H1 (cell line): ENCODE measurements around the gene MVD. TPM values are rescaled to one million over a fixed set of nuclear protein-coding genes. Genes with fewer than 3 reads are reported as not detected.

Source experiments
- CTCF ChIA-PET: fragments of 300-600 bp; sonication (Branson Sonifier 250); formaldehyde crosslinking; loops from one replicate; lab custom pipeline; 2021; ENCODE audit not compliant: partially characterized antibody; lab: Charles Lee
- POLR2A ChIA-PET: fragments of 300-600 bp; sonication (Branson Sonifier 250); formaldehyde crosslinking; loops from one replicate; lab custom pipeline; 2021; ENCODE audit warnings: inconsistent platforms; ENCODE audit not compliant: partially characterized antibody; lab: Charles Lee
- DNase-seq, 2 experiments: peaks; one replicate each; pipeline versions ENCODE4 v3.0.0 to v3.0.0-alpha.2; 2010 to 2022; ENCODE audit warnings: low spot score in 2 of 2, low read depth in 1 of 2, mixed read lengths in 1 of 2
- FAIRE-seq: peaks from 2 replicates; lab custom pipeline; 2011; peaks lifted over from hg19 to GRCh38; lab: Jason Lieb, UNC
- H2AFZ ChIP-seq: 2 replicates; pipeline ENCODE4 v1.8.1; 2012; ENCODE audit warnings: low read length, inconsistent platforms
- H2AK5ac ChIP-seq: 2 replicates; pipeline ENCODE4 v1.6.1; 2013; ENCODE audit warnings: low read depth, low read length
- H2BK120ac ChIP-seq: replicated peaks from 2 replicates; pipeline ENCODE3; 2013; ENCODE audit warnings: low read depth, low read length, inconsistent platforms
- H2BK12ac ChIP-seq: 2 replicates; pipeline ENCODE4 v1.6.1; 2013; ENCODE audit warnings: low read depth, low read length
- H2BK15ac ChIP-seq: 2 replicates; pipeline ENCODE4 v1.6.1; 2013; ENCODE audit warnings: low read length
- H2BK20ac ChIP-seq: 2 replicates; pipeline ENCODE4 v1.6.1; 2013; ENCODE audit warnings: low read length
- H2BK5ac ChIP-seq: 2 replicates; pipeline ENCODE4 v1.6.1; 2013; ENCODE audit warnings: low read depth, low read length
- H3K14ac ChIP-seq: 2 replicates; pipeline ENCODE4 v1.6.1; 2013; ENCODE audit warnings: inconsistent platforms; ENCODE audit not compliant: insufficient read length
- H3K18ac ChIP-seq: 2 replicates; pipeline ENCODE4 v1.6.1; 2013; ENCODE audit warnings: low read length; ENCODE audit errors: extremely low read depth
- H3K23ac ChIP-seq: 2 replicates; pipeline ENCODE4 v1.6.1; 2013; ENCODE audit warnings: inconsistent platforms; ENCODE audit not compliant: insufficient read length
- H3K23me2 ChIP-seq: 2 replicates; pipeline ENCODE4 v1.6.1; 2013; ENCODE audit warnings: low read depth, low read length
- H3K27ac ChIP-seq: 2 replicates; pipeline ENCODE4 v1.6.1; 2011; ENCODE audit warnings: low read depth, low read length, inconsistent platforms
- H3K27me3 ChIP-seq, 4 experiments: replicated peaks in 1 of 4; 1 replicate in 1 of 4; 2 replicates in 3 of 4; pipeline versions ENCODE4 v1.6.1 to v1.8.1; 2011 to 2013; ENCODE audit warnings: low read length in 3 of 4, mild to moderate bottlenecking in 3 of 4, inconsistent platforms in 2 of 4, mixed read lengths in 2 of 4, moderate library complexity in 1 of 4; ENCODE audit not compliant: control insufficient read depth in 3 of 4, insufficient read depth in 3 of 4; ENCODE audit errors: extremely low read depth in 1 of 4
- H3K36me3 ChIP-seq, 4 experiments: 2 replicates each; pipeline versions ENCODE4 v1.6.1 to v1.8.1; 2011 to 2013; ENCODE audit warnings: mild to moderate bottlenecking in 4 of 4, low read length in 3 of 4, moderate library complexity in 2 of 4, control low read depth in 1 of 4, inconsistent platforms in 1 of 4; ENCODE audit not compliant: insufficient read depth in 4 of 4, control insufficient read depth in 2 of 4
- H3K4ac ChIP-seq: replicated peaks from 2 replicates; pipeline ENCODE3; 2013; ENCODE audit warnings: low read length, low read depth, mixed read lengths, inconsistent platforms; ENCODE audit not compliant: insufficient read length
- H3K4me1 ChIP-seq, 4 experiments: replicated peaks in 1 of 4; 1 replicate in 1 of 4; 2 replicates in 3 of 4; pipeline versions ENCODE4 v1.6.1 to v1.8.1; 2011 to 2013; ENCODE audit warnings: low read length in 3 of 4, inconsistent platforms in 2 of 4, mixed read lengths in 1 of 4; ENCODE audit not compliant: insufficient read depth in 4 of 4, control insufficient read depth in 3 of 4
- H3K4me2 ChIP-seq, 2 experiments: 2 replicates each; pipeline versions ENCODE4 v1.6.1 to v1.8.1; 2011 to 2013; ENCODE audit warnings: low read depth in 2 of 2, low read length in 2 of 2, control low read depth in 1 of 2, inconsistent platforms in 1 of 2, mild to moderate bottlenecking in 1 of 2; ENCODE audit not compliant: insufficient read depth in 1 of 2
- H3K4me3 ChIP-seq, 4 experiments: fragments of 200-600, 300-600 bp in 1 of 4; sonication (generic), shearing (Covaris generic), sonication (Bioruptor Twin) in 1 of 4; 2 replicates each; pipeline versions ENCODE4 v1.5.1 to v1.8.1; 2011 to 2016; ENCODE audit warnings: low read length in 4 of 4, low read depth in 3 of 4, control low read depth in 2 of 4, inconsistent platforms in 2 of 4, mild to moderate bottlenecking in 2 of 4, mixed read lengths in 1 of 4, moderate library complexity in 1 of 4; ENCODE audit not compliant: insufficient read depth in 2 of 4; ENCODE audit errors: extremely low read depth in 1 of 4
- H3K56ac ChIP-seq: replicated peaks from 2 replicates; pipeline ENCODE3; 2013; ENCODE audit warnings: low read depth, mild to moderate bottlenecking, mixed read lengths, low read length, inconsistent platforms; ENCODE audit not compliant: insufficient read length
- H3K79me1 ChIP-seq: 2 replicates; pipeline ENCODE4 v1.6.1; 2013; ENCODE audit warnings: low read depth, low read length, control low read depth
- H3K79me2 ChIP-seq, 2 experiments: 2 replicates each; pipeline versions ENCODE4 v1.6.1 to v1.8.1; 2012 to 2013; ENCODE audit warnings: low read length in 2 of 2, mild to moderate bottlenecking in 2 of 2, inconsistent platforms in 1 of 2; ENCODE audit not compliant: insufficient read depth in 2 of 2, control insufficient read depth in 1 of 2
- H3K9ac ChIP-seq, 4 experiments: replicated peaks in 1 of 4; 1 replicate in 1 of 4; 2 replicates in 3 of 4; pipeline versions ENCODE4 v1.6.1 to v1.8.1; 2011 to 2013; ENCODE audit warnings: low read depth in 3 of 4, low read length in 3 of 4, control low read depth in 2 of 4, mild to moderate bottlenecking in 2 of 4, moderate library complexity in 2 of 4, inconsistent platforms in 1 of 4; ENCODE audit errors: extremely low read depth in 1 of 4
- H3K9me3 ChIP-seq, 2 experiments: 2 replicates each; pipeline versions ENCODE4 v1.6.1 to v1.8.1; 2012 to 2013; ENCODE audit warnings: mild to moderate bottlenecking in 2 of 2, moderate library complexity in 2 of 2, control low read depth in 1 of 2, inconsistent platforms in 1 of 2, low read depth in 1 of 2, low read length in 1 of 2, mixed read lengths in 1 of 2; ENCODE audit not compliant: insufficient read depth in 2 of 2
- H4K20me1 ChIP-seq, 2 experiments: replicated peaks in 1 of 2; 2 replicates each; pipeline versions ENCODE3 to v1.8.1; 2011 to 2013; ENCODE audit warnings: inconsistent platforms in 2 of 2, low read length in 2 of 2, mild to moderate bottlenecking in 1 of 2; ENCODE audit not compliant: insufficient read depth in 2 of 2, control insufficient read depth in 1 of 2
- H4K5ac ChIP-seq: 2 replicates; pipeline ENCODE4 v1.6.1; 2013; ENCODE audit warnings: low read length, low read depth, mixed read lengths, inconsistent platforms; ENCODE audit not compliant: insufficient read length
- H4K8ac ChIP-seq: 2 replicates; pipeline ENCODE4 v1.8.0; 2013; ENCODE audit warnings: mild to moderate bottlenecking, moderate library complexity, low read length, inconsistent platforms; ENCODE audit not compliant: insufficient read depth; ENCODE audit errors: extremely low read depth
- H4K91ac ChIP-seq: replicated peaks from 2 replicates; pipeline ENCODE3; 2013; ENCODE audit warnings: low read length, mixed read lengths, inconsistent platforms; ENCODE audit not compliant: insufficient read length
- WGBS, 2 experiments: shearing (Covaris generic) in 1 of 2; methylation state at CpG; one replicate each; pipeline versions ENCODE4 v1.1.6 to v1.1.7; 2013 to 2015; ENCODE audit warnings: low lambda C conversion rate in 2 of 2, mixed read lengths in 2 of 2, inconsistent platforms in 1 of 2, low coverage in 1 of 2, missing lambda C conversion rate in 1 of 2; ENCODE audit not compliant: insufficient replicate concordance in 2 of 2, insufficient coverage in 1 of 2, insufficient read length in 1 of 2; ENCODE audit errors: extremely low coverage in 1 of 2, missing lambda C conversion rate in 1 of 2; 5-methylcytosine and 5-hydroxymethylcytosine counted together
- polyA plus RNA-seq, 7 experiments: library from polyadenylated mRNA; depleted of rRNA in 3 of 7; stranded (reverse) in 5 of 7; unstranded in 2 of 7; fragments of >200 nt in 5 of 7; fragments of 200-250 nt in 2 of 7; gene quantifications; 1 replicate in 5 of 7; 2 replicates in 1 of 7; 4 replicates in 1 of 7; pipeline versions ENCODE4 v1.2.1 to v1.2.3, GENCODE V29; 2011 to 2013; ENCODE audit warnings: missing spikeins in 2 of 7, mixed read lengths in 2 of 7
- total RNA-seq: library from RNA; stranded (reverse); fragmentation: NEBNext Ultra II Directional; extraction: Animal tissue kit (Norgen Biotek cat#: 25700); gene quantifications from 2 replicates; pipeline ENCODE4 v1.2.1, GENCODE V29; 2021

Gene MVD
- total and polyA plus RNA-seq, 2 of the 8 experiments (the other 6 are each of a cell fraction or from before 2014, with no cell fraction given), result 47.2 to 77.3 TPM

- H3K4ac ChIP-seq, result no peak overlapping the region
Observed at GRCh38 chr16:88622866-88623265, 40.0 kb downstream of the MVD start.

More at GRCh38 chr16:88622866-88623265, 40.0 kb downstream of the MVD start:
- no peak overlapping the region for H3K18ac ChIP-seq
- H3K4me1 ChIP-seq, result no peaks in the 10 kb centered on the region; a peak in 1 of 7 replicates
- H3K14ac ChIP-seq, result no peak overlapping the region
- no peak overlapping the region; the same call in 1 of the 2 replicates for H4K8ac ChIP-seq
- H3K27me3 ChIP-seq, result no peaks in the 10 kb centered on the region
- no peak overlapping the region for H2BK20ac ChIP-seq
- H3K4me2 ChIP-seq, result no peak overlapping the region
- H2BK15ac ChIP-seq, result no peak overlapping the region
- no peak overlapping the region for H4K5ac ChIP-seq
- H3K4me3 ChIP-seq, result no peak overlapping the region
- no peak overlapping the region for H3K56ac ChIP-seq
- FAIRE-seq (no peak), DNase-seq (no peak)
- H4K91ac ChIP-seq, result no peak overlapping the region
- no peak overlapping the region for H2BK5ac ChIP-seq
- H3K23me2 ChIP-seq, result no peaks in the 10 kb centered on the region
- ChIA-PET POLR2A (interaction anchor here (1.0 to 1.7 kb wide), 2 partner anchors 10 to 71 kb away, joined by 3 to 6 read pairs; no protein-coding TSS in a partner anchor), CTCF (interaction anchor here (0.6 to 11.2 kb wide), 3 partner anchors 10 to 69 kb away, joined by 3 to 89 read pairs (median 3); no protein-coding TSS in a partner anchor)
- peaks cover 0 to 9% of the 10 kb centered on the region in 2 experiments; a peak in 1 of 4 replicates for H3K79me2 ChIP-seq
- H3K23ac ChIP-seq, result no peak overlapping the region
- no peaks in the 10 kb centered on the region for H3K9me3 ChIP-seq
- H3K79me1 ChIP-seq, result peaks cover 9% of the 10 kb centered on the region; the same call in 1 of the 2 replicates
- H2BK12ac ChIP-seq, result no peak overlapping the region
- no peak overlapping the region for H2AK5ac ChIP-seq
- H3K27ac ChIP-seq, result no peak overlapping the region
- WGBS, 2 experiments, result 96% methylated on average over 28 of the region's 29 CpGs; no CpG with 5 or more reads in 1 of the 2 experiments
- no peak overlapping the region for H2AFZ ChIP-seq
- H4K20me1 ChIP-seq, result peaks cover 12 to 19% of the 10 kb centered on the region in 2 experiments
- no peak overlapping the region for H3K9ac ChIP-seq
- H3K36me3 ChIP-seq, result peaks cover 16 to 35% (median 25%) of the 10 kb centered on the region in 4 experiments
- H2BK120ac ChIP-seq, result no peak overlapping the region
